GM19397 (cell line): ENCODE measurements around the gene MEGF6.

Experiments
- ATAC-seq: cut with Tn5 transposase; IDR thresholded peaks from one replicate; pipeline ENCODE4 v1.9.1; 2021; ENCODE audit warnings: mild to moderate bottlenecking, moderate library complexity; ENCODE audit not compliant: unreplicated experiment

Gene MEGF6

DNA sequence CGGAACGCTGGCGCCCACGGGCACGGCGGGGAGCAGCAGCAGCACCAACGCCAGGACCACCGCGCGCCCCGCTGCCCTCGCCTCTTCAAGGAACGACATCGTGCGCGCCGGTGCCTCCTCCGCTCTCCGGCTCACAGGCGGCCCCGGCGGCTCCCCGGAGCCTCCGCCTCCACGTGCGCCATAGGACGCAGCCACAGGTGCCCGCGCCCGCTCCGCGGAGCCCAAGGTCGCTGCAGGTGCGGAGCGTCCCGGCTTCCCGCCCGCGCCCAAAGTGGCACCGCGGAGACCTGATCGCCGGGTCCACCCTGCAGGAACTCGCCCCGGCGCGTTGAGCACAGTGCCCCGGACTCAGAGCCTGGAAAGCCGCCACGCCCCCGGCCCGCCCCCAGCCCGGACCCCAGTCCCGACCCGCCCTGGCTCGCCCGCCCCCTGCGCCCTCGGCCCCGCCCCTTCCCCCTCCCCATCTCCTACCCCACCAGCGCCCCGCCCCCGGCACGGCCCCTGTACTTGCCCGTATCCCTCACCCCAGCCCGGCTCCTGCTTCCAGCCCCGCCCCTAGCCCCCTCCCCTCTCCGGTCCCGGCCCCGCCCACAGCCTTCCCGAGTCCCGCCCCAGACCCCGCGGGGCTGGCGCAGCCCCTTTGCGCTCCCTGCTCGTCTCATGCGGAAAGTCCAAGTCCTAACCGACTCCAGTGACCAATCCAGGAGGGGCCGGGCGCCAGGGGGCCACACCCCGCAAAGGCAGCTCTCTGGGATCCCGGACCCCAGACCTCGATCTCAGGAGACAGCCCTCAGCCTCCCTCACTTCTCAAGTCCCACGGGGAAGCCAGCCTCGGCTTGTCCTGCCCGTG is at the start of gene MEGF6:
TSS of gene MEGF6 (minus strand) at position 339 of the 850 bp plus-strand sequence. CDS start at position 99, 240 bp downstream.
- no peak for ATAC-seq

GRCh38 chr1:3660704-3661103 is 49.4 kb upstream of the MEGF6 start:
- no peak for ATAC-seq

DNA sequence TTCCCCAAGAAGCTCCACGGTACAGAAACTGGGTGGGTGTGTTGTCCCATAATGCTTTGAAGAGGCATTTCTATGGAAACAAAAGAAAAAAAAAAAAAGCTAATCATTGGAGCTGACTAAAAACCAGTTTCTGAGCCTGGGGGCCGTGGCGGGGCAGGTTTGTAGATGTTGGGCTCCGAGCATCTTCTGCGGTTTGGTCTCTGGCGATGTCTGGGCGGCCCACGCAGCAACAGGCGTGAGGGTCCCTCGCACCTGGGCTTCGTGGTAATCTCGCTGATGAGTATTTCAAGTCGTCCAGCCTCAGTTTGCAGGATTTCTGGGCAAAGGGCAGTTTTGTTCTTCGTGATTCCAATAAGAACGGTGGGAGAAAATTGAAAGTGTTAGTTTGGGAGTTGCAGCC is 47.8 kb upstream of the MEGF6 start:
- no peak for ATAC-seq

GRCh38 chr1:3658231-3658615 is 46.9 kb upstream of the MEGF6 start:
- no peak for ATAC-seq

- no peak for ATAC-seq
These were observed 46.4 kb upstream of the MEGF6 start for GRCh38 chr1:3657578-3658230.

DNA sequence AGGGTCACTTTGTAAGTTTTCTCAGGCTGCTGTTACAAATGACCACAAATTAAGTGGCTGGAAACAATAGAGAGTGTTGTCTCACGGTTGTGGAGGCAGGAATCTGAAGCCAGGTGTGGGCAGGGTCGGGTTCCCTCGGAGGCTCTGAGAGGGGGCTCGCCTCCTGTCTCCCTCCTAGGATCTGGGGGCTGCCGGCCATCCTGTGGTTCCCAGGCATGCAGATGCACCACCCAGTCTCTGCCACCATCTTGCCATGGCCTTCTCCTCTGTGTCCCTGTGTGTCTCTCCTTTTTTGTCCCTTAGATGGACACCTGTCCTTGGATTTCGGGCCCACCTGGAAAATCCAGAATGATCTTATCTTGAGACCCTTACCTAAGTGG is 45.8 kb upstream of the MEGF6 start:
- ATAC-seq = peak; percentile 7

DNA sequence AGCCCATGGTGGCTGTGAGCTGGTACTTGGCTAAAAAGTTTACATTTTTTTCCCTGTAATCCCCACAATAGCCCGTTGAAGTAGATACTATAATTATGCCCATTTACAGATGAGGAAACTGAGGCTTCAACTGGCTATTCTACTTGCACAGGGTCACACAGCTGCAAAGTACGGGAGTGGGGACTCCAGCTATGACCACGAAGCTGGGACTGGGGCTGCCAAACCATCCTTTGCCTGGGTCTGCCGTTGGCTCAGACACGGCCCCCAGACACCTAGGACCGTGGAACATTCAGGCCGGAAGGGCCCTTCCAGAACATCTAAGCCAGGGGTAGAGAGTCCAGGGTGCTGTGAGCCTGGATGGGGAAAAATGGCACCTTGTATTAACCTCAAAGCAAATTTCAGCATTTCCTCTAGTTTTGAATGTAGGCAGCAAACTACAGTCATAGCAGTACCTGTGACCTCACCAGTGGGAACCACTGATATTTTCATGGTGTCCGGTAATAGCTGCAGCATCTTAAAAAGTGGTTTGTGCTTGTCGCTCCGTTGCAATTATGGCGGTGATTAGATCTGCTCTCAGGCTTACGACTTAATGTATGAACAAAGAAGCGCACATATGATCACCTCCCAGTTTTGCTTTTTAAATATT is 45.3 kb upstream of the MEGF6 start:
- ATAC-seq = peak; percentile 45

DNA sequence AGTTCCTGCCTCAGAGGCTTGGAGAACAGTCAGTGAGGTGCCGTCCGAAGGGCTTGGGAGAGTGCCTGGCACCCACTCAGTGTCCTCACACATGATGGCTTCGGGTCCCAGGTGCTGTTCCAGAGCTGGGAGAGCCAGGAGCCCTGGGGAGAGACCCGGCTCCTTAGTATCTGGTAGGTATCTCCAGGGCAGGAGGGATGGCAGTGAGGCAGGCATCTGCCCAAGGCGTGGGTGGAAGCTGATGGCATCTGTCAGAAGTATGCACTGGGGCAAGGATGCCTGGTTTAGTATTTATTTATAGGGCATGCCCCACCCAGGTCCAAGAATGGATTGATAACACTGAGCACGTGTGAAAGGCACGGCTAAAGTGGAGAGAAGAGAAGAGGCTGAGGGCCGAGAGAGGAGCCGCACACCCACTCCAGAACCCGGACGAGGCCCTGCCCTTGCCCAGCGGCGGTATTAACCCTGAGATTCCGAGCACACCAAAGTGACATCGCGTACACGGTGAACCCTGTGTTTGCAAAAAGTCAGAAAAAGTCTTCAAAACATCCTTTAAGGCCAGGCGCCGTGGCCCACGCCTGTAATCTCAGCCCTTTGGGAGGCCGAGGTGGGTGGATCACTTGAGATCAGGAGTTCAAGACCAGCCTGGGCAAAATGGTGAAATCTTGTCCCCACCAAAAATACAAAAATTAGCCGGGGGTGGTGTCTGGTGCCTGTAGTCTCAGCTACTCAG is 43.4 kb upstream of the MEGF6 start:
- ATAC-seq = no peak

DNA sequence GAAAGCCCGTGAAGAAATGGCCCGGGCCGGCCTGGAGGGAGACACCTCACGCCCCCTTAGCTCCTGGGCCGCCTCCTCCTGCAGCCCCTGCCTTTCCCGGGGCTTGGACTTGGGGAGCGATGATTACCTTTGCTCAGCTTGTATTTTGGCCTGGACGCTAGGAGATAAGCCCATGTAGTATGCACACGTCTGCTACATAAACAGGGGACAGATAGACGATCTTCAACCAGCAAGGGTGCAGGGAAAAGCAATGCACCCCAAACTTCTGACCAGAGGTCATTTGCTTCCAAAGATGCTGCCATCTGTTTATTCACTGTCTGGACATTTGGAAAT is 41.9 kb upstream of the MEGF6 start:
- ATAC-seq = no peak

DNA sequence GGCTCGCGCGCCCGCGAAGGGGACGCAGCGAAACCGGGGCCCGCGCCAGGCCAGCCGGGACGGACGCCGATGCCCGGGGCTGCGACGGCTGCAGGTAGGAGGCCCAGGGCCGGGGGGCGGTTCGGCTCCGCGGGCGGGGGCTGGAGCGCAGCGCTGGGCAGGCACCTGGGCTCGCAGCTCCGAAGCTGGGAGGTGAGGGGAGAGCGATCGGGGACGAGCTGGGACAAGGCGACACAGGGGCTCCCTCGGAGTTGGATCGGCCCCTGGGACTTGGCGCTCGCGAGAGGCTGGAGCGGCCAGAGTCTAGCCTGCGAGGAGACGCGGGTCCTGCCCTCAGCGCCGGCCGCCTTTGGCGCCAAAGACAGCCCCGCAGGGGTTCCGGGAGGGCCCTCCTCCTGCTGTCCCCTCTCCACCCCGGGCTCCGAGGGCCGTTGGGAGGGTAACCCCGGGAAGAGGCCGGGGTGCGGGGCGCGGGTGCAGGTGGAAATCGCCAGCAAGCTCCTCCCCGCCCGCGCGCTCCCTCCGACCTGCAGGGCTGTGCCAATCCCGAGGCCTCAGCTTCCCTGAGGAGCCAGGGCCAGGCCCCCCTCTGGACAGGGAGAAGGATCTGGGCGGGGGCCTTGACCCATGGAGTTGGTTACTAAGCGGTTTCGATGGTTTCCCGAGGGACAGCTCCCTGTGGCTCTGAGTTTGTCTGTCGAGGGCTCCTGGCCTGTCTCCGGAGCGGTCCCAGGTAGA is 41.4 kb upstream of the MEGF6 start:
- ATAC-seq = no peak

DNA sequence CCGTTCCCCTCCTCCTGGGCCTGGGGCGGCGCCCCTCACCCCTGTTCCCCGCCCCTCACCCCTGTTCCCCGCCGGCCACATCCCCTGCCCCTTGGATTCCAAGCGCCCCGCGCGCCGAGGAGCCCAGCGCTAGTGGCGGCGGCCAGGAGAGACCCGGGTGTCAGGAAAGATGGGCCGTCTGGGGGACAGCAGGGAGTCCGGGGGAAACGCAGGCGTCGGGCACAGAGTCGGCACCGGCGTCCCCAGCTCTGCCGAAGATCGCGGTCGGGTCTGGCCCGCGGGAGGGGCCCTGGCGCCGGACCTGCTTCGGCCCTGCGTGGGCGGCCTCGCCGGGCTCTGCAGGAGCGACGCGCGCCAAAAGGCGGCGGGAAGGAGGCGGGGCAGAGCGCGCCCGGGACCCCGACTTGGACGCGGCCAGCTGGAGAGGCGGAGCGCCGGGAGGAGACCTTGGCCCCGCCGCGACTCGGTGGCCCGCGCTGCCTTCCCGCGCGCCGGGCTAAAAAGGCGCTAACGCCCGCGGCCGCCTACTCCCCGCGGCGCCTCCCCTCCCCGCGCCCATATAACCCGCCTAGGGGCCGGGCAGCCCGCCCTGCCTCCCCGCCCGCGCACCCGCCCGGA is 40.7 kb upstream of the MEGF6 start, which contains the start of gene TP73:
TSS of gene TP73 (plus strand) at position 587 of the 618 bp plus-strand sequence. CDS start 29,850 bp downstream, outside the sequence.
- ATAC-seq = no peak

GRCh38 chr1:3651026-3651929 is 40.0 kb upstream of the MEGF6 start:
- no peak for ATAC-seq

GRCh38 chr1:3650248-3651025 is 39.1 kb upstream of the MEGF6 start:
- no peak for ATAC-seq

- peak; percentile 86 for ATAC-seq
These were observed 38.3 kb upstream of the MEGF6 start, which contains the start of gene WRAP73 for GRCh38 chr1:3649342-3650247. TSS of gene WRAP73 (minus strand) at chr1:3650103. CDS start at chr1:3649999, 104 bp downstream.

DNA sequence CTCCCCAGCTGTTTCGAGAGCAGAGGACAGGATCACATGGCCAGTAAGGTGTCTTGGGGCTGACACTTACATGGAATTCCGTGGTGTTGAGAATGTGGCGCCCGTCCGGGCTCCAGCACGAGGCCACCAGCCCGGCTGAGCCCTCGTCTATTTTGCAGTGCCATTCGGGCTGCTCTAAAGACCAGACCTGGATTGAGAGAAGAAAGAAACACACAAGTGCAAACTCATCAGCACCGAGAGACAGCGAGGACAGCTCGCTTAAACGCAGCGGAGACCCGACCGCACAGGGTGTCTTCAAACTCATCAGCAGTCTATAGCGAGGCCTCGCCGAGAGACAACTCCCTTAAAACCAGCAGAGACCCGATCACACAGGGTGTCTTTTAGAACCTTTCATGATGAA is 35.3 kb upstream of the MEGF6 start:
- no peak for ATAC-seq

GRCh38 chr1:3645666-3646355 is 34.5 kb upstream of the MEGF6 start:
- ATAC-seq = no peak

GRCh38 chr1:3645247-3645646 is 33.9 kb upstream of the MEGF6 start:
- ATAC-seq = no peak
